IPS-15b (cell line): ENCODE data around the gene COL26A1.
A peak's percentile ranks its signal among the peaks of the same experiment; 100 is the strongest.
"Not testable (repeated sequence)": the region's sequence is repeated elsewhere in the genome, so short reads cannot be mapped to it uniquely, and the experiment has no call there.

Experiments
- H3K27me3 ChIP-seq: one replicate; pipeline ENCODE4 v1.6.1; 2013; ENCODE audit warnings: low read length; ENCODE audit not compliant: control insufficient read depth, insufficient read depth
- H3K36me3 ChIP-seq: one replicate; pipeline ENCODE4 v1.6.1; 2013; ENCODE audit warnings: low read length; ENCODE audit not compliant: control insufficient read depth, insufficient read depth
- H3K4me1 ChIP-seq: one replicate; pipeline ENCODE4 v1.6.1; 2013; ENCODE audit warnings: mild to moderate bottlenecking, low read length; ENCODE audit not compliant: control insufficient read depth, insufficient read depth
- H3K4me3 ChIP-seq: one replicate; pipeline ENCODE4 v1.5.1; 2013; ENCODE audit warnings: low read depth, low read length
- H3K9ac ChIP-seq: one replicate; pipeline ENCODE4 v1.6.1; 2013; ENCODE audit warnings: low read depth, mild to moderate bottlenecking, low read length
- H3K9me3 ChIP-seq: one replicate; pipeline ENCODE4 v1.6.1; 2013; ENCODE audit warnings: mild to moderate bottlenecking, low read length; ENCODE audit not compliant: control insufficient read depth, insufficient read depth

COL26A1 gene

GRCh38 chr7:101348456-101349067 lies 14.1 kb upstream of the COL26A1 start:
- H3K9me3 ChIP-seq, H3K4me3 ChIP-seq, H3K9ac ChIP-seq, H3K4me1 ChIP-seq, H3K27me3 ChIP-seq, H3K36me3 ChIP-seq: not testable (repeated sequence)

DNA sequence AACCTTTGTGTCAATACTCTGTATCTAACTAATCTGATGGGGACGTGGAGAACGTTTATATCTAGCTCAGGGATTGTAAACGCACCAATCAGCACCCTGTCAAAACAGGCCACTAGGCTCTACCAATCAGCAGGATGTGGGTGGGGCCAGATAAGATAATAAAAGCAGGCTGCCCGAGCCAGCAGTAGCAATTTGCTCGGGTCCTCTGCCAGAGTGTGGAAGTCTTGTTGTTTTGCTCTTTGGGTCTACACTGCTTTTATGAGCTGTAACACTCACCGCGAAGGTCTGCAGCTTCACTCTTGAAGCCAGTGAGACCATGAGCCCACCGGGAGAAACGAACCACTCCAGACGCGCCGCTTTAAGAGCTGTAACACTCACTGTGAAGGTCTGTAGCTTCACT lies 13.4 kb upstream of the COL26A1 start:
- H3K36me3 ChIP-seq, H3K9me3 ChIP-seq, H3K4me3 ChIP-seq, H3K27me3 ChIP-seq, H3K4me1 ChIP-seq, H3K9ac ChIP-seq: not testable (repeated sequence)

DNA sequence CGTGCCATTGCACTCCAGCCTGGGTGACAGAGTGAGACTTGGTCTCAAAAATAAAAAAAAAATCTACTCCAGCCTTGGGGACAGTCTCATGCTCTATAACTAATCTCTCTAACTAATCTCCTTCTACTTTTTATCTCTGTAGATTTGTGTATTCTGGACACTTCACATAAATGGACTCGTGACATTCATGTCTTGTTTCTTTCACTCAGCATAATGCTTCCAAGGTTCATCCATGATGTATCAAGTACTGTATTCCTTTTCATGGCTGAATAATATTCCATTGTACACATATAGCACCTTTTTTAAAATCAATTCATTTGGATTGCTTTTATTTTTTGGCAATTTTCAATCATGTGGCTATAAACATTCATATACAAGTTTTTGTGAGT lies 9.8 kb upstream of the COL26A1 start:
- Histone ChIP-seq H3K4me1 (no peaks in the 10 kb centered on the region), H3K27me3 (no peaks in the 10 kb centered on the region), H3K4me3 (no peak overlapping the region), H3K9ac (no peak overlapping the region), H3K36me3 (no peaks in the 10 kb centered on the region), H3K9me3 (no peaks in the 10 kb centered on the region)

GRCh38 chr7:101357433-101357832 lies 5.2 kb upstream of the COL26A1 start:
- Histone ChIP-seq H3K4me3 (no peak overlapping the region), H3K9me3 (no peaks in the 10 kb centered on the region), H3K27me3 (peaks cover 4% of the 10 kb centered on the region), H3K9ac (no peak overlapping the region), H3K4me1 (no peaks in the 10 kb centered on the region), H3K36me3 (no peaks in the 10 kb centered on the region)

DNA sequence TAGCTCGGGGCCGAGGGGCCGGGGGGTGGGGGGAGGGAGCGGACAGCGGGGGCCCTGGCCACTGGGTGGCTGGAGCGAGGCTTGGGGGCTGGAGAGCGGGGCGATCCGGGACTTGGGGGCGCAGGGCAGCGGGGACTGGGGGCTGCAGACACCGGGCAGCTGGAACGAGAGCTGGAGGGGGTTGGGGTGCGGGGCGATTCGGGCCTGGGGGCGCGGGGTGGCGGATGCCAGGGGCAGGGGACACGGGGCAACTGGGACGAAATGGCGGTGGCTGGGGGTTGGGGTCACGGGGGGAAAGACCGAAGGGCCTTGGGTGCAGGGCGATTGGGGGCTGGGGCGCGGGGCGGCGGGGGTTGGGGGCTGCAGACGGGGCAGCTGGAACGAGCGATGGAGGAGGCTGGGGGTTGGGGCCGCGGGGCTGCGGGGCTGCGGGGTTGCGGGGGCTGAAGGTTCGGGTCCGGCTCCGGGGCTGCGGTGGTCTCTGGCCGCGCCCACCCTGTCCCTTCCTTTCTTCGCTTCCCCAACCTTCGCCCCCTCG lies 590 bp downstream of the COL26A1 start:
- H3K4me3 ChIP-seq: peak overlapping the region; percentile 80

DNA sequence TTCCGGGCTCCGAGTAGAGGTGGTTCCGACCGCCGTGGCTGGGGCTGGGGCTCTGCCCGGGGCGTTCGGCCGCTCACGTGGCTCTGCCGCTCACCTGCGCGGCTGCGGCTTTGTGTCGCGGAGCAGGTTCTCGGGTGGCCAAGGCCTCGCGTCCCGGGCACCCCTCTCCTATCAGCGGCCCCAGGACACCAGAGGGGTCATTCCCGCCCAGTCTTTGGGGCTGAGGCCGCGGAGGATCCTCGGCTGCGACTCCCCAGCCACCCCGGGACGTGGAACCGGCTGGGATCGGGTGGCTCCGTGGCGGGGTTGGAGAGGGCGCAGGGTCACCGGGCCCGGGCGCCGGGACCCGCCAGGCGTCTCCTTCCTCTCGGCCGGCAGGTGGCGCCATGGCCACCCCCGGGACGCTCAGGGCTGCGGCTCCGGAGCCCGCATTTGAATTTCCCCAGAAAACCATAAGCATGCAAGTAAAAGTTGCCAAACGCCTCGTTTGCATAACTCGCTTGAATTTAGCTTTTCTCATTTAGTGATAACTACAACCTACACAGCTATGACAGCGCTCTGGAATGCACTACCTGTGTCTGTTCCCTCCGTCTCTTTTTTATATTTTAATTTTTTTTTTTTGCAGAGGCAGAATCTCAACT lies 1.2 kb downstream of the COL26A1 start:
- Histone ChIP-seq H3K9ac (peak overlapping the region; percentile 91), H3K27me3 (peaks cover 4% of the 10 kb centered on the region)

More for the DNA sequence above, 590 bp downstream of the COL26A1 start:
- Histone ChIP-seq H3K9ac (peak overlapping the region; percentile 91), H3K36me3 (no peaks in the 10 kb centered on the region), H3K27me3 (peaks cover 4% of the 10 kb centered on the region), H3K9me3 (no peaks in the 10 kb centered on the region), H3K4me1 (no peaks in the 10 kb centered on the region)

DNA sequence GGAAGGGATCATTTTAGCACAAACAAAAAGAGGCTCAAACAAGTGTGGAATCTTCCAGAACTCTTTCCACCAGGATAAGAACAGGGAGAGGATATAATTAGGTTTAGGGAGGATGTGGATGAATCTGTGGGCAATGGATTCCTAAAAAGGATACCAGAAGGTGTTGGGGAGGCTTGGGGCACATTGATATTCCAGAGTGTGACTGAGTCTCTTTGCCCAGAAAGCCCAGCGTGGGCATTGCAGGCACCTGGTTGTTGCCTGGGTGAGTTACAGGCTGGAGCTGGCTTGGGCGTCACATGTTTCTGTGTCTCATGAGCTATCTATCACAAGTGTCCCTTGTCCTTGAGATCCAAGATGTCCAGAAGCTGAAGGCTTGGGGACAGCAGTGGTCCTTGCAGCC lies 3.3 kb downstream of the COL26A1 start:
- H3K9ac ChIP-seq: no peak overlapping the region
- peaks cover 4% of the 10 kb centered on the region for H3K27me3 ChIP-seq
- no peak overlapping the region for H3K4me3 ChIP-seq
- H3K9me3 ChIP-seq: no peaks in the 10 kb centered on the region
- no peaks in the 10 kb centered on the region for H3K4me1 ChIP-seq
- H3K36me3 ChIP-seq: no peaks in the 10 kb centered on the region

More for the DNA sequence above, 1.2 kb downstream of the COL26A1 start:
- Histone ChIP-seq H3K36me3 (no peaks in the 10 kb centered on the region), H3K4me3 (peak overlapping the region; percentile 80), H3K9me3 (no peaks in the 10 kb centered on the region), H3K4me1 (no peaks in the 10 kb centered on the region)

GRCh38 chr7:101367676-101368075 lies 5.0 kb downstream of the COL26A1 start:
- Histone ChIP-seq H3K4me1 (no peaks in the 10 kb centered on the region), H3K27me3 (no peaks in the 10 kb centered on the region), H3K9me3 (no peaks in the 10 kb centered on the region), H3K36me3 (no peaks in the 10 kb centered on the region), H3K4me3 (no peak overlapping the region), H3K9ac (no peak overlapping the region)

DNA sequence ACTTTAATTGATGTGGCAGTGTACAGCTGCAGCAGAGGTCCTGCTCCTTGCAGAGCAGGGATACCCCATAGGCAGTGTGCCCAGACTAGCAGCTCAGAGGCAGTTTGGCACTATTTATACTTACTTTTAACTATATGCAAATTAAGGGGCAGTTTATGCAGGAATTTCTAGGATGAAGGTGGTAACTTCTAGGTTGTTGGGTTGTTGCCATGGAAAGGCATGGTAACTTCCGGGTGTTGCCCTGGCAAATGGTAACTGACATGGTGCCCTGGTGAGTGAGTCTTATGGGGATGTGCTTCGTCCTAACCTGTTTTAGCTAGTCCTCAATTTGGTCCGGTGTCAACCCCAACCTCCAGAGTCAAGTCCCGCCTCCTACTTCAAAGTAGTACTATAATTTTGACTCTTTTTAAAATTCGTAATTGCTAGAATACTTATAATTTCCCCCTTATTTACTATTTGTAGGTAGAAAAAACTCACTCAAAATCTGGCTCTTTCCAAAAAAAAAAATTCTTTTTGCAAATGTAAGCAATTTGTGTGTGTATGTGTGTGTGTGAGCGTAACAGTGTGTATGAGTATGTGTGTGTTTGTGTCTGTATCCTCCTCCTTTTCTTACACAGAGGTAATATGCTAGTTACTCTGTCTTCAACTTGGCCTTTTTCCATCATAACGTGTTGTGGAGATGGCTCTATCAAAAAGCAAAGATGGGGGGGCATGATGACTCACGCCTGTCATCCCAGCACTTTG lies 5.9 kb downstream of the COL26A1 start:
- Histone ChIP-seq H3K4me3 (no peak overlapping the region), H3K4me1 (no peaks in the 10 kb centered on the region), H3K27me3 (no peaks in the 10 kb centered on the region), H3K9ac (no peak overlapping the region), H3K36me3 (no peaks in the 10 kb centered on the region), H3K9me3 (no peaks in the 10 kb centered on the region)

DNA sequence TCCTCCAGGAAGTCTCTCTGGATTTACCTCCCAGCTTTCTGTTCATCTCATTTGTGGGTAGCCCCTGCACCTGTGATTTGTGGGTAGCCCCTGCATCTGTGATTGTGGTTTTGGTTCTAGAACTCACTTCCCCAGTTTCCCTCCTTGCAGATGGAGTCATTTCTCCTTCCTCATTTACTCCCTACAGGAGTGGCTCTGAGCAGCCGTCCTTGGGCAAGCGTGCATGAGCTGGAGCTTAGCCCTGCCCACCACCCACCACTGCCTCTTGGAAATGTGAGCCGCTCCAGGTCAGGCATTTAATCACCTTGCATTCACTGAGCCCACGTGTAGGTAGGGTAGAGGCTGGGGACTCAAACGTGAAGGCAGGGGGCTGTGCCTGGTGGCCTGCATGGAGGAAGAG lies 8.2 kb downstream of the COL26A1 start:
- H3K9ac ChIP-seq: no peak overlapping the region
- H3K9me3 ChIP-seq: no peaks in the 10 kb centered on the region
- no peak overlapping the region for H3K4me3 ChIP-seq
- H3K4me1 ChIP-seq: no peaks in the 10 kb centered on the region
- H3K36me3 ChIP-seq: no peaks in the 10 kb centered on the region
- no peaks in the 10 kb centered on the region for H3K27me3 ChIP-seq

GRCh38 chr7:101373812-101374614 lies 11.3 kb downstream of the COL26A1 start:
- H3K9ac ChIP-seq: peak overlapping the region; percentile 12
- H3K36me3 ChIP-seq: no peaks in the 10 kb centered on the region
- H3K9me3 ChIP-seq: no peaks in the 10 kb centered on the region
- no peaks in the 10 kb centered on the region for H3K4me1 ChIP-seq
- H3K27me3 ChIP-seq: no peaks in the 10 kb centered on the region
- H3K4me3 ChIP-seq: no peak overlapping the region
